HG03159 (cell line): ENCODE data around the gene RLBP1.

ENCODE experiments used
- ATAC-seq: cut with Tn5 transposase; IDR thresholded peaks from one replicate; pipeline ENCODE4 v1.9.1; 2021; ENCODE audit warnings: mild to moderate bottlenecking, moderate library complexity; ENCODE audit not compliant: unreplicated experiment

The RLBP1 gene

GRCh38 chr15:89179966-89180875 is 41.2 kb downstream of the RLBP1 start:
- ATAC-seq: no peak

GRCh38 chr15:89178307-89178977 is 42.9 kb downstream of the RLBP1 start:
- no peak for ATAC-seq

- ATAC-seq: no peak
These were observed 43.6 kb downstream of the RLBP1 start for GRCh38 chr15:89177633-89178306.

- ATAC-seq: no peak
These were observed 44.3 kb downstream of the RLBP1 start for GRCh38 chr15:89177116-89177515.

- ATAC-seq: no peak
These were observed 45.7 kb downstream of the RLBP1 start for GRCh38 chr15:89175617-89176191.

- ATAC-seq: no peak
These were observed 46.9 kb downstream of the RLBP1 start for GRCh38 chr15:89174476-89174875.

- ATAC-seq: no peak
These were observed 48.5 kb downstream of the RLBP1 start for GRCh38 chr15:89172921-89173320.

GRCh38 chr15:89171136-89172072 is 50.0 kb downstream of the RLBP1 start:
- no peak for ATAC-seq

- no peak for ATAC-seq
These were observed 51.0 kb downstream of the RLBP1 start for GRCh38 chr15:89170364-89170763.

GRCh38 chr15:89168316-89168833 is 53.0 kb downstream of the RLBP1 start:
- no peak for ATAC-seq

- ATAC-seq: peak; percentile 74
These were observed 53.9 kb downstream of the RLBP1 start for GRCh38 chr15:89167267-89168176.

- ATAC-seq: no peak
These were observed 55.7 kb downstream of the RLBP1 start for GRCh38 chr15:89165677-89166076.

GRCh38 chr15:89164712-89165211 is 56.6 kb downstream of the RLBP1 start:
- ATAC-seq: no peak

GRCh38 chr15:89163271-89164055 is 57.9 kb downstream of the RLBP1 start:
- no peak for ATAC-seq

GRCh38 chr15:89161666-89162065 is 59.7 kb downstream of the RLBP1 start:
- ATAC-seq: no peak
